Measurements from ENCODE around the gene AGBL4. TPM values are rescaled to one million over a fixed set of nuclear protein-coding genes. Genes with fewer than 3 reads are reported as not detected.

The AGBL4 gene
- total and polyA plus RNA-seq, 2 of the 4 experiments (the other 2 are of a cell fraction) = not detected

GRCh38 chr1:49842596-49842995 lies 181.2 kb downstream of the AGBL4 start:
- Histone ChIP-seq H2BK15ac (ENCODE audit: low read depth, low read length) (no peak overlapping the region), H3K18ac (ENCODE audit: low read depth, low read length) (no peak overlapping the region), H3K4me2 (ENCODE audit: low read depth, low read length) (no peak overlapping the region), H3K27me3 (ENCODE audit: control insufficient read depth, insufficient read depth, low read length) (no peaks in the 10 kb centered on the region), H3K56ac (ENCODE audit: extremely low read depth, insufficient read depth, low read length) (no peak overlapping the region), H3K9me3 (ENCODE audit: control insufficient read depth, insufficient read depth, low read length) (peaks cover 37% of the 10 kb centered on the region), H3K9ac (ENCODE audit: low read depth, low read length) (no peak overlapping the region), H3K4me1 (ENCODE audit: control insufficient read depth, insufficient read depth, low read length) (no peaks in the 10 kb centered on the region), H4K20me1 (ENCODE audit: insufficient read depth, low read length) (no peaks in the 10 kb centered on the region), H3K4ac (ENCODE audit: low read depth, low read length) (no peak overlapping the region), H3K27ac (ENCODE audit: insufficient read depth, low read length) (no peak overlapping the region), H2BK20ac (ENCODE audit: low read depth, low read length) (no peak overlapping the region), H4K91ac (ENCODE audit: insufficient read depth, low read depth, low read length) (no peak overlapping the region), H2AFZ (replicated peaks; ENCODE audit: low read length, poor library complexity) (no peak overlapping the region), H3K4me3 (ENCODE audit: insufficient read depth, low read depth, low read length) (no peak overlapping the region), H2BK5ac (ENCODE audit: low read depth, low read length, poor library complexity, severe bottlenecking) (no peak overlapping the region), H2AK9ac (replicated peaks; ENCODE audit: low read depth, low read length, poor library complexity) (no peak overlapping the region), H4K5ac (ENCODE audit: low read depth, low read length) (no peak overlapping the region), H3K36me3 (ENCODE audit: control insufficient read depth, insufficient read depth, low read length) (no peaks in the 10 kb centered on the region), H3K14ac (replicated peaks; ENCODE audit: low read depth, low read length) (no peak overlapping the region), H2AK5ac (ENCODE audit: low read depth, low read length) (no peak overlapping the region), H3K79me1 (ENCODE audit: low read depth in 1 of 2, low read length in 2 of 2) (no peaks in the 10 kb centered on the region), H2BK120ac (ENCODE audit: low read depth, low read length) (no peak overlapping the region), H3K23ac (ENCODE audit: low read depth, low read length) (no peak overlapping the region), H4K8ac (ENCODE audit: low read depth in 2 of 2, low read length in 2 of 2) (no peak overlapping the region), H3K9me1 (ENCODE audit: insufficient read depth, low read length) (no peaks in the 10 kb centered on the region)
- no peak for TF ChIP-seq SMC3 (IDR thresholded peaks at IDR 0.05; ENCODE audit: low read depth, low read length)
- no peak for TF ChIP-seq CEBPB (IDR thresholded peaks at IDR 0.05; ENCODE audit: low read depth, low read length)
- TF ChIP-seq RFX5 (IDR thresholded peaks at IDR 0.05; ENCODE audit: low read depth, low read length) = no peak
- no peak for TF ChIP-seq ELK1 (IDR thresholded peaks at IDR 0.05; ENCODE audit: borderline replicate concordance, low read depth, low read length)
- TF ChIP-seq MAFK (IDR thresholded peaks at IDR 0.05; ENCODE audit: low read depth, low read length) = no peak
- TF ChIP-seq NFE2L2 (IDR thresholded peaks at IDR 0.05; ENCODE audit: low read depth, low read length) = no peak
- no peak for TF ChIP-seq FOS (IDR thresholded peaks at IDR 0.05; ENCODE audit: low read depth, low read length)
- TF ChIP-seq POLR2A (IDR thresholded peaks at IDR 0.05; ENCODE audit: low read depth, low read length) = no peak
- no peak for TF ChIP-seq CTCF (conservative IDR thresholded peaks at IDR 0.05; ENCODE audit: low read depth, low read length)
- TF ChIP-seq MAZ (IDR thresholded peaks at IDR 0.05; ENCODE audit: borderline replicate concordance, low read depth, low read length) = no peak
- TF ChIP-seq USF2 (IDR thresholded peaks at IDR 0.05; ENCODE audit: low read depth, low read length) = no peak
- no peak for TF ChIP-seq BHLHE40 (IDR thresholded peaks at IDR 0.05; ENCODE audit: low read depth, low read length)
- TF ChIP-seq RCOR1 (IDR thresholded peaks at IDR 0.05; ENCODE audit: insufficient replicate concordance, low read length) = no peak
- ChIA-PET POLR2A (ENCODE audit: unreplicated experiment) (no interaction called here), CTCF (interaction anchor here (0.6 kb wide), 1 partner anchor 25 kb away, joined by 3 read pairs; no protein-coding TSS in a partner anchor)
- DNase-seq = no peak
- WGBS, 2 experiments (ENCODE audit: extremely low coverage in 2 of 2, insufficient read length in 1 of 2) = no CpG with 5 or more reads among the region's 2 CpGs
- dilution Hi-C loops (cut with HindIII; ENCODE audit: low sequenced_read_pairs, unreplicated experiment) = no loop called here
- BruUV-seq (replicated peaks) = no TSS peak
- in situ Hi-C loops (cut with MboI; ENCODE audit: low sequenced_read_pairs) = no loop called here
- intact Hi-C loops (cut with micrococcal nuclease) = no loop called here
- ATAC-seq (ENCODE audit: low read depth) = no peak
